Neural cell (in vitro differentiated cells): ENCODE data around the gene SPATA32.

Source experiments
- EP300 ChIP-seq: fragments of 450-650 bp; conservative IDR thresholded peaks from 2 replicates; pipeline ENCODE4 v1.6.1; 2014; ENCODE audit warnings: antibody characterized with exemption, mild to moderate bottlenecking, moderate library complexity; ENCODE audit not compliant: poor library complexity, severe bottlenecking
- EZH2 ChIP-seq: fragments of 200-600, 300-800 bp; shearing (Covaris generic), sonication (generic); IDR thresholded peaks from 2 replicates; pipeline ENCODE4 v1.6.1; 2014; ENCODE audit warnings: antibody characterized with exemption, low read length, borderline replicate concordance, mild to moderate bottlenecking; ENCODE audit not compliant: insufficient read depth, poor library complexity, severe bottlenecking
- MXI1 ChIP-seq: fragments of 450-650 bp; conservative IDR thresholded peaks from 2 replicates; pipeline ENCODE4 v1.6.1; 2014; ENCODE audit warnings: antibody characterized with exemption, mild to moderate bottlenecking; ENCODE audit not compliant: poor library complexity, severe bottlenecking
- POLR2AphosphoS5 ChIP-seq: IDR thresholded peaks from 2 replicates; pipeline ENCODE4 v1.6.1; 2012
- RAD21 ChIP-seq: fragments of 450-650 bp; conservative IDR thresholded peaks from 2 replicates; pipeline ENCODE4 v1.6.1; 2014; ENCODE audit warnings: antibody characterized with exemption, mild to moderate bottlenecking, moderate library complexity
- TAF1 ChIP-seq: IDR thresholded peaks from 2 replicates; pipeline ENCODE4 v1.6.1; 2012; ENCODE audit warnings: low read depth
- TF ChIP-seq, protein P1 (sequence below): fragments of 450-650 bp; IDR thresholded peaks from 2 replicates; pipeline ENCODE4 v1.5.1; 2014; ENCODE audit warnings: antibody characterized with exemption, mild to moderate bottlenecking, moderate library complexity; ENCODE audit not compliant: poor library complexity, severe bottlenecking

- TF ChIP-seq, protein P1, sequence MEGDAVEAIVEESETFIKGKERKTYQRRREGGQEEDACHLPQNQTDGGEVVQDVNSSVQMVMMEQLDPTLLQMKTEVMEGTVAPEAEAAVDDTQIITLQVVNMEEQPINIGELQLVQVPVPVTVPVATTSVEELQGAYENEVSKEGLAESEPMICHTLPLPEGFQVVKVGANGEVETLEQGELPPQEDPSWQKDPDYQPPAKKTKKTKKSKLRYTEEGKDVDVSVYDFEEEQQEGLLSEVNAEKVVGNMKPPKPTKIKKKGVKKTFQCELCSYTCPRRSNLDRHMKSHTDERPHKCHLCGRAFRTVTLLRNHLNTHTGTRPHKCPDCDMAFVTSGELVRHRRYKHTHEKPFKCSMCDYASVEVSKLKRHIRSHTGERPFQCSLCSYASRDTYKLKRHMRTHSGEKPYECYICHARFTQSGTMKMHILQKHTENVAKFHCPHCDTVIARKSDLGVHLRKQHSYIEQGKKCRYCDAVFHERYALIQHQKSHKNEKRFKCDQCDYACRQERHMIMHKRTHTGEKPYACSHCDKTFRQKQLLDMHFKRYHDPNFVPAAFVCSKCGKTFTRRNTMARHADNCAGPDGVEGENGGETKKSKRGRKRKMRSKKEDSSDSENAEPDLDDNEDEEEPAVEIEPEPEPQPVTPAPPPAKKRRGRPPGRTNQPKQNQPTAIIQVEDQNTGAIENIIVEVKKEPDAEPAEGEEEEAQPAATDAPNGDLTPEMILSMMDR, result no peak
- no peak for TF ChIP-seq TAF1
- no peak for TF ChIP-seq EZH2
- no peak for TF ChIP-seq MXI1
- TF ChIP-seq POLR2AphosphoS5, result no peak
- TF ChIP-seq EP300, result no peak
- no peak for TF ChIP-seq RAD21
These were observed 9.7 kb upstream of the SPATA32 start for GRCh38 chr17:45271603-45272002.
